ENCODE data around the gene YWHAH.

DNA sequence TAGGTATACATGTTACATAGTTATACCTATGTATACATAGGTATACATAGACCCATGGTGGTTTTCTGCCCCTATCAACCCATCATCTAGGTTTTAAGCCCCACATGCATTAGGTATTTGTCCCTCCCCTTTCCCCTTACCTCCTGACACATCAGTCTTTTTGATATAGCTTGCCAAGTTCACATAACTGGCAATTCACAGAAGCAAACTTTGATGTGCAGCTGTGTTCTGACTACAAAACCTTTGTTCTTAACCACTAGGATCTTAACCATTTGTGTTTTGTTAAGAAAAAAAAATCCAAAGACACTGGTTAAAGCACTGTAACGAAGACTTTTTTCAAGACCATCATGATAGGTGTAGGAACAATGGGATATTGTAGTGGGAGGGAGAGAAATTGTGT lies 55.8 kb downstream of the YWHAH start:
- TF ChIP-seq HOXA7 (CRISPR knock-in tag; IDR thresholded peaks at IDR 0.05; ENCODE audit: borderline replicate concordance), result no peak
- TF ChIP-seq, protein P1, sequence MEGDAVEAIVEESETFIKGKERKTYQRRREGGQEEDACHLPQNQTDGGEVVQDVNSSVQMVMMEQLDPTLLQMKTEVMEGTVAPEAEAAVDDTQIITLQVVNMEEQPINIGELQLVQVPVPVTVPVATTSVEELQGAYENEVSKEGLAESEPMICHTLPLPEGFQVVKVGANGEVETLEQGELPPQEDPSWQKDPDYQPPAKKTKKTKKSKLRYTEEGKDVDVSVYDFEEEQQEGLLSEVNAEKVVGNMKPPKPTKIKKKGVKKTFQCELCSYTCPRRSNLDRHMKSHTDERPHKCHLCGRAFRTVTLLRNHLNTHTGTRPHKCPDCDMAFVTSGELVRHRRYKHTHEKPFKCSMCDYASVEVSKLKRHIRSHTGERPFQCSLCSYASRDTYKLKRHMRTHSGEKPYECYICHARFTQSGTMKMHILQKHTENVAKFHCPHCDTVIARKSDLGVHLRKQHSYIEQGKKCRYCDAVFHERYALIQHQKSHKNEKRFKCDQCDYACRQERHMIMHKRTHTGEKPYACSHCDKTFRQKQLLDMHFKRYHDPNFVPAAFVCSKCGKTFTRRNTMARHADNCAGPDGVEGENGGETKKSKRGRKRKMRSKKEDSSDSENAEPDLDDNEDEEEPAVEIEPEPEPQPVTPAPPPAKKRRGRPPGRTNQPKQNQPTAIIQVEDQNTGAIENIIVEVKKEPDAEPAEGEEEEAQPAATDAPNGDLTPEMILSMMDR (tag by site-specific recombination; IDR thresholded peaks at IDR 0.05), result no peak
- TF ChIP-seq ZNF792 (tag by site-specific recombination; IDR thresholded peaks at IDR 0.05), result no peak
- no peak for TF ChIP-seq ZBTB8A (tag by site-specific recombination; IDR thresholded peaks at IDR 0.05)
- TF ChIP-seq ZNF623 (tag by site-specific recombination; IDR thresholded peaks at IDR 0.05), result no peak
- no peak for TF ChIP-seq ZNF155 (tag by site-specific recombination; IDR thresholded peaks at IDR 0.05)
- TF ChIP-seq ZSCAN23 (tag by site-specific recombination; IDR thresholded peaks at IDR 0.05), result no peak
- no peak for TF ChIP-seq ZFHX2 (tag by site-specific recombination; conservative IDR thresholded peaks at IDR 0.05)
- no peak for TF ChIP-seq MEIS1 (CRISPR knock-in tag; IDR thresholded peaks at IDR 0.05; ENCODE audit: borderline replicate concordance)
- TF ChIP-seq ZNF416 (tag by site-specific recombination; IDR thresholded peaks at IDR 0.05), result no peak
- TF ChIP-seq, protein P2, sequence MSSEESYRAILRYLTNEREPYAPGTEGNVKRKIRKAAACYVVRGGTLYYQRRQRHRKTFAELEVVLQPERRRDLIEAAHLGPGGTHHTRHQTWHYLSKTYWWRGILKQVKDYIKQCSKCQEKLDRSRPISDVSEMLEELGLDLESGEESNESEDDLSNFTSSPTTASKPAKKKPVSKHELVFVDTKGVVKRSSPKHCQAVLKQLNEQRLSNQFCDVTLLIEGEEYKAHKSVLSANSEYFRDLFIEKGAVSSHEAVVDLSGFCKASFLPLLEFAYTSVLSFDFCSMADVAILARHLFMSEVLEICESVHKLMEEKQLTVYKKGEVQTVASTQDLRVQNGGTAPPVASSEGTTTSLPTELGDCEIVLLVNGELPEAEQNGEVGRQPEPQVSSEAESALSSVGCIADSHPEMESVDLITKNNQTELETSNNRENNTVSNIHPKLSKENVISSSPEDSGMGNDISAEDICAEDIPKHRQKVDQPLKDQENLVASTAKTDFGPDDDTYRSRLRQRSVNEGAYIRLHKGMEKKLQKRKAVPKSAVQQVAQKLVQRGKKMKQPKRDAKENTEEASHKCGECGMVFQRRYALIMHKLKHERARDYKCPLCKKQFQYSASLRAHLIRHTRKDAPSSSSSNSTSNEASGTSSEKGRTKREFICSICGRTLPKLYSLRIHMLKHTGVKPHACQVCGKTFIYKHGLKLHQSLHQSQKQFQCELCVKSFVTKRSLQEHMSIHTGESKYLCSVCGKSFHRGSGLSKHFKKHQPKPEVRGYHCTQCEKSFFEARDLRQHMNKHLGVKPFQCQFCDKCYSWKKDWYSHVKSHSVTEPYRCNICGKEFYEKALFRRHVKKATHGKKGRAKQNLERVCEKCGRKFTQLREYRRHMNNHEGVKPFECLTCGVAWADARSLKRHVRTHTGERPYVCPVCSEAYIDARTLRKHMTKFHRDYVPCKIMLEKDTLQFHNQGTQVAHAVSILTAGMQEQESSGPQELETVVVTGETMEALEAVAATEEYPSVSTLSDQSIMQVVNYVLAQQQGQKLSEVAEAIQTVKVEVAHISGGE (tag by site-specific recombination; conservative IDR thresholded peaks at IDR 0.05; ENCODE audit: low read depth), result no peak
- no peak for TF ChIP-seq KLF9 (tag by site-specific recombination; IDR thresholded peaks at IDR 0.05; ENCODE audit: low read depth)
- TF ChIP-seq BCL11A (tag by site-specific recombination; IDR thresholded peaks at IDR 0.05; ENCODE audit: low read depth), result no peak

Data from HEK293 (cell line).